ENCODE measurements around the gene RIIAD1.

The RIIAD1 gene

GRCh38 chr1:151759241-151759640 is 37.9 kb downstream of the RIIAD1 start (continued):
- TF ChIP-seq HIC1 (tag by site-specific recombination; IDR thresholded peaks at IDR 0.05) (no peak), ZNF274 (IDR thresholded peaks at IDR 0.05; ENCODE audit: low read length) (no peak), ZNF274 (tag by site-specific recombination; IDR thresholded peaks at IDR 0.05; ENCODE audit: borderline replicate concordance) (no peak), PATZ1 (tag by site-specific recombination; IDR thresholded peaks at IDR 0.05) (no peak), ZNF600 (tag by site-specific recombination; IDR thresholded peaks at IDR 0.05) (no peak), KLF7 (tag by site-specific recombination; IDR thresholded peaks at IDR 0.05; ENCODE audit: borderline replicate concordance) (no peak), ZNF626 (tag by site-specific recombination; IDR thresholded peaks at IDR 0.05) (no peak)

GRCh38 chr1:151760597-151761385 is 39.5 kb downstream of the RIIAD1 start:
- no peaks in the 10 kb centered on the region for H3K4me1 ChIP-seq (ENCODE audit: control insufficient read depth, insufficient read depth, low read length)
- no peak overlapping the region for H3K4me3 ChIP-seq (ENCODE audit: low read depth, low read length)
- H3K9me3 ChIP-seq (ENCODE audit: control insufficient read depth, insufficient read depth, low read depth, low read length): no peaks in the 10 kb centered on the region
- peaks cover 20 to 61% of the 10 kb centered on the region in 2 experiments; a peak in 2 of 3 replicates for H3K36me3 ChIP-seq (ENCODE audit: control insufficient read depth in 2 of 2, insufficient read depth in 1 of 2, low read length in 2 of 2)
- TF ChIP-seq PRDM1 (tag by site-specific recombination; IDR thresholded peaks at IDR 0.05) (peak; percentile 93), GLIS2 (tag by site-specific recombination; IDR thresholded peaks at IDR 0.05) (no peak), ZNF362 (tag by site-specific recombination; IDR thresholded peaks at IDR 0.05) (0 out of 2 replicates have a peak, but pooled peaks have one; percentile 26)
- POLR2A ChIA-PET: interaction anchor here (0.6 kb wide), 2 partner anchors 72 to 379 kb away, joined by 3 to 7 read pairs; no protein-coding TSS in a partner anchor
- no peak overlapping the region for H3K27ac ChIP-seq (ENCODE audit: extremely low read depth, low read depth, low read length)
- CTCF ChIA-PET: interaction anchor here (0.5 to 1.2 kb wide), 3 partner anchors 26 to 317 kb away, joined by 3 to 7 read pairs (median 4); no protein-coding TSS in a partner anchor

- Histone ChIP-seq H3K27ac (ENCODE audit: extremely low read depth, low read depth, low read length) (peak within 1 kb of the TSS; percentile 65), H3K36me3 (ENCODE audit: control insufficient read depth in 2 of 2, insufficient read depth in 1 of 2, low read length in 2 of 2) (peaks cover 17 to 39% of the 10 kb centered on the region in 2 experiments; a peak in 2 of 3 replicates), H3K4me1 (ENCODE audit: control insufficient read depth, insufficient read depth, low read length) (no peaks in the 10 kb centered on the region), H3K9me3 (ENCODE audit: control insufficient read depth, insufficient read depth, low read depth, low read length) (no peaks in the 10 kb centered on the region), H3K4me3 (ENCODE audit: low read depth, low read length) (peak within 1 kb of the TSS; percentile 93)
- CTCF ChIA-PET: interaction anchor here (0.5 to 1.4 kb wide), 7 partner anchors 28 to 511 kb away, joined by 3 to 5 read pairs (median 3); no protein-coding TSS in a partner anchor
- POLR2A ChIA-PET: interaction anchor here (0.7 to 1.9 kb wide), 11 partner anchors 17 to 482 kb away, joined by 3 to 11 read pairs (median 3); partner anchors contain the start of genes C2CD4D, CGN, POGZ and TDRKH
- TF ChIP-seq REST (tag by site-specific recombination; IDR thresholded peaks at IDR 0.05) (no peak), INSM2 (tag by site-specific recombination; IDR thresholded peaks at IDR 0.05) (no peak), ZNF658 (tag by site-specific recombination; IDR thresholded peaks at IDR 0.05) (no peak), ZNF530 (tag by site-specific recombination; IDR thresholded peaks at IDR 0.05; ENCODE audit: low read depth) (no peak), ZNF707 (tag by site-specific recombination; IDR thresholded peaks at IDR 0.05) (no peak), ZNF701 (tag by site-specific recombination; IDR thresholded peaks at IDR 0.05) (no peak), ZNF114 (tag by site-specific recombination; IDR thresholded peaks at IDR 0.05) (no peak)
Observed at GRCh38 chr1:151762941-151763921, 41.9 kb downstream of the RIIAD1 start, which contains the start of gene MRPL9. TSS of gene MRPL9 (minus strand) at chr1:151763496. CDS start at chr1:151763479, 17 bp downstream.
